ENCODE measurements around the gene GYG2.

- TF ChIP-seq CTCF (IDR thresholded peaks at IDR 0.05 in 2 of 3, conservative IDR thresholded peaks at IDR 0.05 in 1 of 3; ENCODE audit: borderline replicate concordance in 1 of 3, insufficient read depth in 1 of 3, low read depth in 2 of 3, low read length in 2 of 3), result no peak
- no peak for TF ChIP-seq EZH2 (IDR thresholded peaks at IDR 0.05)
Measured at GRCh38 chrX:2921750-2922149, 93.0 kb downstream of the GYG2 start.

Measured in HCT116 (cell line).